Measurements from ENCODE around the gene PSMD12. TPM values are rescaled to one million over a fixed set of nuclear protein-coding genes. Genes with fewer than 3 reads are reported as not detected.
"Not testable (repeated sequence)": the region's sequence is repeated elsewhere in the genome, so short reads cannot be mapped to it uniquely, and the experiment has no call there.

PSMD12 gene
- total RNA-seq, 2 experiments from 2014 or later, result 80.9 to 89.1 TPM

DNA sequence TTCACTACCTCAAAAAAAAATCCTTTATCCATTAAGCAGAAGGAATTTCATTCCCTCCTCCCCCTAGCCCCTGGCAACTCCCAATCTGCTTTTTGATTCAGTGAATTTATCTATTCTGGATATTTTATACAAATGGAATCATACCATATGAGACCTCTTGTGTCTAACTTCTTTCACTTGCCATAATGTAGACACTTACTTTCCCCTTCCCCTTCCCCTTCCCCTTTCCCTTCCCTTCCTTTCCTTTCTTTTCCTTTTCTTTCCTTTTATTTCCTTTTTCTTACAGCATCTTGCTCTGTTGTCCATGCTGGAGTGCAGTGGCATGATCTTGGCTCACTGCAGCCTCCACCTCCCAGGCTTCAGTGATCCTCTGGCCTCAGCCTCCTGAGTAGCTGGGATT, 50.5 kb downstream of the PSMD12 start:
- Mint-ChIP-seq H3K4me1 (ENCODE audit: low read depth) (no peaks in the 10 kb centered on the region), H3K9me3 (no peaks in the 10 kb centered on the region), H3K4me3 (no peak overlapping the region), H3K27me3 (no peaks in the 10 kb centered on the region), H3K27ac (no peak overlapping the region), H3K36me3 (ENCODE audit: low read depth) (no peaks in the 10 kb centered on the region)
- POLR2A ChIA-PET, result interaction anchor here (1.5 kb wide), 1 partner anchor 11 kb away, joined by 6 read pairs; no protein-coding TSS in a partner anchor
- CTCF ChIA-PET, result no interaction called here
- intact Hi-C loops (cut with micrococcal nuclease), result no loop called here
- DNase-seq (no peak), ATAC-seq (no peak)
- TF ChIP-seq, protein P1, sequence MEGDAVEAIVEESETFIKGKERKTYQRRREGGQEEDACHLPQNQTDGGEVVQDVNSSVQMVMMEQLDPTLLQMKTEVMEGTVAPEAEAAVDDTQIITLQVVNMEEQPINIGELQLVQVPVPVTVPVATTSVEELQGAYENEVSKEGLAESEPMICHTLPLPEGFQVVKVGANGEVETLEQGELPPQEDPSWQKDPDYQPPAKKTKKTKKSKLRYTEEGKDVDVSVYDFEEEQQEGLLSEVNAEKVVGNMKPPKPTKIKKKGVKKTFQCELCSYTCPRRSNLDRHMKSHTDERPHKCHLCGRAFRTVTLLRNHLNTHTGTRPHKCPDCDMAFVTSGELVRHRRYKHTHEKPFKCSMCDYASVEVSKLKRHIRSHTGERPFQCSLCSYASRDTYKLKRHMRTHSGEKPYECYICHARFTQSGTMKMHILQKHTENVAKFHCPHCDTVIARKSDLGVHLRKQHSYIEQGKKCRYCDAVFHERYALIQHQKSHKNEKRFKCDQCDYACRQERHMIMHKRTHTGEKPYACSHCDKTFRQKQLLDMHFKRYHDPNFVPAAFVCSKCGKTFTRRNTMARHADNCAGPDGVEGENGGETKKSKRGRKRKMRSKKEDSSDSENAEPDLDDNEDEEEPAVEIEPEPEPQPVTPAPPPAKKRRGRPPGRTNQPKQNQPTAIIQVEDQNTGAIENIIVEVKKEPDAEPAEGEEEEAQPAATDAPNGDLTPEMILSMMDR (IDR thresholded peaks at IDR 0.05), result no peak

DNA sequence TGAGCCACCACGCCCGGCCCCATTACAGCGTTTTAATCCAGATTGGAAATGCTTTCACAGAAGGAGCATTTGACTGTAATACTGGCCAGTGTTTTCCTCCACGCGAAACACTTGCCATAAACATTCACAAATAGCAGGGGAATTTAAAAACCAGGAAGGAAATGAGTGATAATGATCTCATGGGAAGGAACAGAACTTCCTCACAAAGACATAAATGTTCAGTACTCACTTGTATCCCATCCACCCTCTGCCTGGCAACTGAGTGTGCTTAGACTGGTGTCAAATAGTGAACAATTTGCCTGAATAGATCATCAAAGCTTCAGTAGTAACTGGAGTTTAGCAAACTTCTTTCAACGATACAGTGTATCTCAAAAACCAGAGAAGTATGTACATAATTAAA, 54.1 kb downstream of the PSMD12 start:
- Mint-ChIP-seq H3K9me3 (no peaks in the 10 kb centered on the region), H3K36me3 (ENCODE audit: low read depth) (no peaks in the 10 kb centered on the region), H3K4me1 (ENCODE audit: low read depth) (no peaks in the 10 kb centered on the region), H3K4me3 (no peak overlapping the region), H3K27me3 (no peaks in the 10 kb centered on the region), H3K27ac (no peak overlapping the region)
- TF ChIP-seq, protein P1 (IDR thresholded peaks at IDR 0.05), result no peak
- intact Hi-C loops (cut with micrococcal nuclease), result no loop called here
- CTCF ChIA-PET, result no interaction called here
- POLR2A ChIA-PET, result interaction anchor here (1.6 kb wide), 1 partner anchor 405 kb away, joined by 3 read pairs; no protein-coding TSS in a partner anchor
- DNase-seq (no peak), ATAC-seq (no peak)

DNA sequence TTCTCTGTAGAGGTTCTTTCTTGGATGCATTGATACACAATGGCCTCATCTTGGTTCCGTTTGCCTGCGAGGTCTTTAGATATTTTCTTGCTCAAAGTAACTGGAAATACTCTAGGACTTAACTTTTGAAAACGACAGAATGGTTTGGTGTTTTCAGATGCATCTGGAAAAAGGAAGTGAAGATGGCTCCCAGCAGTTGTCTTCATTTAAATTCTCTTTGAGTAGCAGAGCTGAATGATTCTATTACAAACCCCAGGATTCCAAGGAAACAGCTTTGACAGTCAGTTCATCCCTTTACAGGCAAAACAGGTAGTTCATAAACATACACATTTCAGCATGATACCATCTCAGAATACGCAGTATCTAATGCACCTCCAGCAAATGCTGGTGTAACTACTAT, 54.8 kb downstream of the PSMD12 start:
- ATAC-seq (no peak), DNase-seq (no peak)
- H3K4me1 Mint-ChIP-seq (ENCODE audit: low read depth), result no peaks in the 10 kb centered on the region
- no peaks in the 10 kb centered on the region for H3K27me3 Mint-ChIP-seq
- no peak overlapping the region for H3K27ac Mint-ChIP-seq
- ChIA-PET POLR2A (interaction anchor here (1.6 kb wide), 1 partner anchor 405 kb away, joined by 3 read pairs; no protein-coding TSS in a partner anchor), CTCF (interaction anchor here (1.0 kb wide), 1 partner anchor 17 kb away, joined by 3 read pairs; no protein-coding TSS in a partner anchor)
- TF ChIP-seq, protein P1 (IDR thresholded peaks at IDR 0.05), result no peak
- H3K9me3 Mint-ChIP-seq, result no peaks in the 10 kb centered on the region
- H3K4me3 Mint-ChIP-seq, result no peak overlapping the region
- intact Hi-C loops (cut with micrococcal nuclease), result no loop called here
- H3K36me3 Mint-ChIP-seq (ENCODE audit: low read depth), result no peaks in the 10 kb centered on the region

DNA sequence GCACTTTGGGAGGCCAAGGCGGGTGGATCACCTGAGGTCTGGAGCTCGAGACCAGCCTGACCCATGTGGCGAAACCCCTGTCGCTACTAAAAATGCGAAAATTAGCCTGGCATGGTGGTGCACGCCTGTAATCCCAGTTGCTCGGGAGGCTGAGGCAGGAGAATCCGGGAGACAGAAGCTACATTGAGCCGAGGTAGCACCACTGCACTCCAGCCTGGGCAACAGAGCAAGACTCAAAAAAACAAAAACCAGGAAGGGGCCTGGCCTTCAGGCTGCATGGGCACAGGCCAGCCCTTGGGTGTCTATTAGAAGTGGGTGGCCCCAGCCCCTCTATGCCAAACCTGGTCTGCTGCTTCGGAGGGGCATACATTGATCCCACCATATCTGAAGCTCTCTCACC, 56.0 kb downstream of the PSMD12 start:
- Mint-ChIP-seq H3K27me3 (no peaks in the 10 kb centered on the region), H3K4me1 (ENCODE audit: low read depth) (no peaks in the 10 kb centered on the region), H3K4me3 (no peak overlapping the region), H3K9me3 (no peaks in the 10 kb centered on the region), H3K27ac (no peak overlapping the region), H3K36me3 (ENCODE audit: low read depth) (no peaks in the 10 kb centered on the region)
- intact Hi-C loops (cut with micrococcal nuclease), result no loop called here
- CTCF ChIA-PET, result interaction anchor here (1.0 kb wide), 1 partner anchor 16 kb away, joined by 3 read pairs; no protein-coding TSS in a partner anchor
- POLR2A ChIA-PET, result interaction anchor here (0.7 kb wide), 1 partner anchor 1984 kb away, joined by 3 read pairs; no protein-coding TSS in a partner anchor
- TF ChIP-seq, protein P1 (IDR thresholded peaks at IDR 0.05), result no peak
- ATAC-seq (no peak), DNase-seq (no peak)

DNA sequence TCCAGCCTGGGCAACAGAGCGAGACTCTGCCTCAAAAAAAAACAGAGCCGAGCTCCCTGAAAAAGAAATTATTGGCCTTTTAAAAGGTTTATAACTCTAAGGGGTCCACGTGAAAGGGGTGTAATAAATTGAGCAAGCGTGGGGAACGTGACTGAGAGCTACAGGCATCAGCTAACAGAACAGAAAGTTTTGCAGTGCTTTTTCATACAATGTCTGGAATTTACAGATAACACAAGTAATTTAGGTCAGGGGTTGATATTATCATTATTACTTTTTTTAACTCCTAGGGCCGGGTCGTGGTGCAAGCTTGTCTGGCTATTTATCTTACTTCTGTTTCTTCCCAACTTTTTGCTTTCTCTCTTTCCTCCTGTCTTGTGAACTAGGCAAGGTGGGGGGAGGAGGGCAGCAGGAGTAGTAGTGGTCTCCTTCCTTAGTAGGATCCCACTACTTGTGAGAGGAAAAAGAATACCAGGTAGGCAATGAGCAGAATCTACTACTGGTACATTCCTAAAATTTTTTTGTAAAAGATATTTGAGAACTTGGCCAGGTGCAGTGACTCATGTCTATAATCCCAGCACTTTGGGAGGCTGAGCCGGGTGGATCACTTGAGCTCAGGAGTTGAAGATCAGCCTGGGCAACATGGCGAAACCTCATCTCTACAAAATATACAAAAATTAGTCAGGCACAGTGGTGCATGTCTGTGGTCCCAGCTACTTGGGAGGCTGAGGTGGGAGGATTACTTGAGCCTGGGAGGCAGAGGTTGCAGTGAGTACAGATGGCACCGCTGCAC, 60.7 kb downstream of the PSMD12 start:
- H3K4me3 Mint-ChIP-seq; DNase-seq; intact Hi-C loops (cut with micrococcal nuclease); H3K4me1 Mint-ChIP-seq (ENCODE audit: low read depth); H3K27ac Mint-ChIP-seq; ATAC-seq; H3K36me3 Mint-ChIP-seq (ENCODE audit: low read depth); CTCF ChIA-PET; H3K9me3 Mint-ChIP-seq; H3K27me3 Mint-ChIP-seq: not testable (repeated sequence)
- POLR2A ChIA-PET, result interaction anchor here (1.1 to 1.5 kb wide), 2 partner anchors 11 to 15 kb away, joined by 4 to 6 read pairs; no protein-coding TSS in a partner anchor
